Activated T-cell treated with anti-CD3 and anti-CD28 coated beads, Interleukin-2, amount 50 U/mL, for 48 hours (primary cell): ENCODE data around the gene RHEBL1.
A peak's percentile ranks its signal among the peaks of the same experiment; 100 is the strongest.
"Not testable (repeated sequence)": the region's sequence is repeated elsewhere in the genome, so short reads cannot be mapped to it uniquely, and the experiment has no call there.

ENCODE experiments used
- DNase-seq, 2 experiments: peaks; one replicate each; pipeline ENCODE4 v3.0.0-alpha.2; 2020

RHEBL1 gene

DNA sequence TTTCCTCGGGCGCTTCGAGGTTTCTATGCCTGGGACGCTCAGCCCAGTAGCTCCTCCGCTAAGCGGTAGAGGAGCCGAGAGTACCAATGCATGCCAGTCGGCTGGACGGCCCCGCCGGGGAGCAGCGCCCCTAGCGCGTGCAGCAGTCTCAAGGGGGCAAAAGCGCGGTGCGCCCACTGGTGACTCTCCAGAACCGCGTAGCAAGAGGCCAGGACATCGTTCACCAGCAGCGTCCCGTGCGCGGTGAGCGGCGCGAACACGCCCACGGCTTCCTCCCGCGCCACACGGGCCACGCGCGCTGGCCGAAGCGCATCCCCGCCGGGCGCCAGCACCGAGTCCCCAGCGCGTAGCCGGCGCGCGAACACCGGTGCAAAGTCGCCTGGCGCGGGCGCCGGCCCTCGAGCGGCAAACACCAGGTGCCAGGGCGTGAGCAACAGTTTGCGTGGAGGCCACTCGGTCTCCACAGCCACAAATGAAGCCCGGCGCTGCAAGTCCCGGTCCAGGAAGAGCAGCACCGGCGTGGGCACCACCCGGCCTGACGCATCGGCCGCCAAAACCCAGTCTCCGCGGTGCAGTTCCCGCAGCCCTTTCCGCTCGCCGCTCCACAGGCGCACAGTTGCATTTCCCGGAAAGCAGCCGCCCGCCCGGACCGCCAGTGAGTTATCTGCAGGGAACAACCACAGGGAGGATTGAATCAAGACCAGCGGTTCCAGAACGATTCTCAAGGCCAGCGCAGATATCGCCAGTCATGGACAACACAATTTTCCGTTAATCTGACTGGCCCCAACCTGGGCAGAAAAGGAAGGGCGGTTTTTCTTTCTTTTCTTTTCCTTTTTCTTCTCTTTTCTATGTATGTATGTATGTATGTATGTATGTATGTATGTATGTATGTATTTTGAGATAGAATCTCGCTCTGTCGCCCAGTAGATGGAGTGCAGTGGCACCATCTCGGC, 20.3 kb upstream of the RHEBL1 start:
- peak; percentile 61 to 64 for DNase-seq

GRCh38 chr12:49088932-49089330, 19.2 kb upstream of the RHEBL1 start:
- DNase-seq: no peak

DNA sequence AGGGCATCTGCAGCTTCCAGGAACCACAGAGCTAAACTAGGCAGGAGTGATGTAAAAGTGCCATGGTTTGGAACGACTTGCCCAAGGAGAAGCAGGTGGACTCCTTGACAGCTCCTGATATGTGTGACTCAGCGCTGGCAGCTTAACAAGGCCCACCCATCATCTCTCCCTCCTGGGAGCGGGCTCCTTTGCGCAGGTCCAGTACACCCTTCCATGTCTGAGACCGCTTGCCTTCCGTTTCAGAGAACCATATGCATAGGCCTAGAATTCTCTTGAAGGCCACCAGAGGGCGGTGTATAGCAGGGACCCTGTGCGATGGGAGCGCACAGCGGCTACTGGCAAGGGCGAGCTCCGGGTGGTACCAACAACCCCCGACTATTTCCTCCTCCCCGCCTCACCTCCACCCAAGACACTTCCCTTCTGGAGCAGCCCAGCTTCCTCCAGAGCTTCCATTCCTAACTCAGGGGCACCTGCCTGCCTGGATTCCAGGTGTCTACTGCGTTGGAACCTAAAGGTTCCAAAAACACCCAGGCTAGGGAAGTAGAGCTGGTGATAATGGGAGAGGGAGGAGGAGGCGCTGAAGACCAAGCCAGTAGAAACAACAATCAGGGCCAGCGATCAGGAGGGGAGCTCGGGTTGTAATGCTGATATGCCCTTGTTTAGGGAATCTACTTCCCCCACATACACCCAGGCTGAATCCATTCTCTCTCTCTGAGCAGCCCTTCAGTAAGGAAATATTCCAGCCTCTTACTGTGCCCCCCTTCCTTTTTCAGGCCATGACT, 18.6 kb upstream of the RHEBL1 start:
- DNase-seq: peak; percentile 75 to 80

GRCh38 chr12:49086116-49086515, 16.3 kb upstream of the RHEBL1 start:
- no peak for DNase-seq

DNA sequence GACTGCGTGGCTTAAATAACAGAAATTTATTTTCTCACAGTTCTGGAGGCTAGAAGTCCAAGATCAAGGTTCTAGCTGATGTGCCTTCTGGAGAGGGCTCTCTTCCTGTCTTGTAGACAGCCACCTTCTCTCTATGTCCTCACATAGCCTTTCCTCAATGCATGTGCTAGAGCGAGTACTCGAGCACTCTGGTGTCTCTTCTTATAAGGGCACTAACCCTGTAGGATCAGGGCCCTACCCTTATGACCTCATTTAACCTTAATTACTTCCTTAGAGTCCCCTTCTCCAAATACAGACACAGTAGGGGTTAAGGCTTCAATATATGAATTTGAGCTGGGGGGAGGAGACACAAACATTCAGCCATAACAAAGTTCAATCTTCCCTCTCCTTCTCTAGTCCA, 14.7 kb upstream of the RHEBL1 start:
- no peak for DNase-seq

- DNase-seq: no peak
Observed at GRCh38 chr12:49079793-49080192, 10.0 kb upstream of the RHEBL1 start.

DNA sequence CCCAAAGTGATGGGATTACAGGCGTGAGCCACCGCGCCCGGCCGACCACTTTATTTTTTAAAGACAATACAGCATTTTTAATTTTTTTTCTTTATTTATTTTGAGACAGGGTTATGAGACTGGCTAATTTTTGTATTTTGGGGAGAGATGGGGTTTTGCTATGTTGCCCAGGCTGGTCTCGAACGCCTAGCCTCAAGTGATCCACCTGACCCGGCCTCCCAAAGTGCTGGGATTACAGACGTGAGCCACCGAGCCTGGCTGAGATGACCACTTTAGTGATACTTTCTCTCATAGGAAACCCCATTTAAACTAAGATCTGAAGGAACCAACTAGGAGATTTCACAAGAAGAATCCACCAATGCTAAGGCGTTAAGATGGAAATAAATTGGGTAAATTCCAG, 1.2 kb upstream of the RHEBL1 start:
- no peak for DNase-seq

- no peak for DNase-seq
Observed at GRCh38 chr12:49068879-49069506, 786 bp downstream of the RHEBL1 start.

DNA sequence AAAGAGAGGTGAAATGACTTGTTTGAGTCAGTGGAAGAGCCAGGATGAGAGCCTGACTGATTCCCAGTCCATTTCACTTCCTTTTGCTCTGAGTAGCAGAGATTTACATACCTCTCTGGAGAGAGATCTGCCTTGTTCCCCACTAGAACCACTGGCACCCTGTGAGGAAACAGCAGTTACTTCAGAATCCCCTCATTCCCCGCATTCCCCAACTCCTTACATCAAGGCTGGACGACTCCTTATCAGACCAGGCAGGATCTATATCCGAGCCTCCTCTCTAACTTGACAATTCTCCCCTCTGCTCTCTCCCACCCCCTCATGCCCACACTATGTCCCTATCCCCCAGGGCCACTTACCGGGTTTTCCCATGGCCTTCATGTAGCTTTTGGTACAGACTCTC, 3.7 kb downstream of the RHEBL1 start:
- no peak for DNase-seq

DNA sequence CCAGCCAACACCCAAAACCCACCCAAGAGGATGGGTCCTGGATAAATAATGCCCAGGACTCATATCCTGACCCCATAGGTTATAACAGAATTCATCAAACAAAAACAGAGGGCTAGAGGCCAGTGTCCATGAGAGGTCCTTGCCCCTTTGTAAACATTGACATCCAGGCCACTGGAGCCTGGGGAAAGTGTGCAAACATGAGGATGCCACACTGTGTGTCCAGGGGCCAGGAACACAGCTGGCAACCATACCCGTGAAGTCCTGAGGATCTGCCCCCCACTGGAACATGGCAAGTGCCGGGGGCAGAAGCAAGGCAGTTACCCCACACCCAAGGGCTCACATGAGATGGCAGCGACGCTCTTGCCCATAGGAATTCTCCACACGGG, 5.0 kb downstream of the RHEBL1 start:
- DNase-seq: no peak

DNA sequence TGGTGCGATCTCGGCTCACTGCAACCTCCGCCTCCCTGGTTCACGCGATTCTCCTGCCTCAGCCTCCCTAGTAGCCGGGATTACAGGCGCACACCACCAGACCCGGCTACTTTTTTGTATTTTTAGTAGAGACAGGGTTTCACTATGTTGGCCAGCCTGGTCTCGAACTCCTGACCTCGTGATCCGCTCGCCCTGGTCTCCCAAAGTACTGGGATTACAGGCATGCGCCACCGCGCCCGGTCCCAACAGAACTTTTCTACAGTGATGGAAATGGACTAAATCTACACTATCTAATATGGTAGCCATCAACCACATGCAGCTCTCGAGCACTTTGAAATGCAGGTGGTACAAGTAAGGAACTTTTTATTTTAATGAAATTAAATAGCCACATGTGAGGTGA, 7.9 kb downstream of the RHEBL1 start:
- not testable (repeated sequence) for DNase-seq

- no peak for DNase-seq
Observed at GRCh38 chr12:49061157-49061650, 8.6 kb downstream of the RHEBL1 start.

GRCh38 chr12:49060237-49061156, 9.3 kb downstream of the RHEBL1 start, which contains the start of gene KMT2D:
TSS of gene KMT2D (minus strand) at chr12:49060794. CDS start at chr12:49055324, 5,470 bp downstream.
- peak; percentile 92 to 93 for DNase-seq

DNA sequence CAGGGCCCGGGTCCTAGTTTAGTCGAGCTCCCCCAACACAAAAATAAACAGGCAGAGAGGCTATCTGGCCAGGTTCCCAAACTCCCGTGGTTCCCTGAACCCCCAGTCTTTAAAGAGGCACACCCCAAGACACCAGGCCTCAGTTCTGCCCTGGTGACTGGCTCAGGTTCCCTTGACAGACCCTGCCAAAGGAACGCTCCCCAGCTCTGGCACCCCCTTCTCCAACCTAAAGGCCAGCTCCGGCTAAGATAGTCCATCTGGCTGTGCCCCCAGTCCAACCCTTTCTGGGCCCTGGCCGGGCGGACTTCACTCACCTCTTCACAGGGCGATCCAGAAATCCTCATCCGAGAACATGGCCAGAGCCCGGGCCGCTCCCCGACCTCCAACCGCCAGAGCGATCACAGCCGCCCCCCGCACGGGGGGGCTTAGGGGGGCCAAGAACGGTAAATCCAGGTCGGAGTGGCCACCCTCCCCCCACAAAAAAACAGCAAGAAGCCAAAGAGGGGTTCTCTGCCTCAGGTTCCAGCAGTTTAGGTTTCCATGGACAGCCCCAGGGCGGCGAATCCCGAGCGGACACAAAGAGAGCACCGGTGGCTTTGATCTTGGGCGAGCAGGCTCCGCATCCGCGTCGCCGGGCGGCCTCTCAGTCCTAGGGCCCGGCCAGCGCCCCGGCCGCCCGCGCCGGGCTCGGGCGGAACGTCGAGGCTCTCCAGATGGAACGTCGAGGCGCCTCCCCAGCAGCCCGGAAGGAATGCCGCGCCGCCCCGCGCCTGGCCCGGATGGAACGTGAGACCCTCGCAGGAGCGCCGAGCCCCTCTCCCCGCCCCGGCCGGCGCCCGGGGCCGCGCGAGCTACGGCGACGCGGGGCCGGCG, 10.2 kb downstream of the RHEBL1 start:
- peak; percentile 39 to 56 for DNase-seq

DNA sequence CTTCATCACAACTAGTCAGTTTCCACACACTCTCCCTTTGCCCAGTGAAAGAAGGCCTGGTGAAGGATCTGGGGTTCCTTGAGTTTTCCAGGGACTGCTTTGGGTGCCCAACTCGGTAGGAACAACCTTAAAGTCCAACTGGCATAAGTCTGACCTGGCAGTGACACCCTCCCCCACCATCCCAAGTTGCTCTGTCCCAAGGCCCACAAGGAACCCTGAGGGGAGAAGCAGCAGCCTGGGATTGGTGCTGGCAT, 10.8 kb downstream of the RHEBL1 start:
- peak in 1 of 2 experiments; percentile 27 for DNase-seq

DNA sequence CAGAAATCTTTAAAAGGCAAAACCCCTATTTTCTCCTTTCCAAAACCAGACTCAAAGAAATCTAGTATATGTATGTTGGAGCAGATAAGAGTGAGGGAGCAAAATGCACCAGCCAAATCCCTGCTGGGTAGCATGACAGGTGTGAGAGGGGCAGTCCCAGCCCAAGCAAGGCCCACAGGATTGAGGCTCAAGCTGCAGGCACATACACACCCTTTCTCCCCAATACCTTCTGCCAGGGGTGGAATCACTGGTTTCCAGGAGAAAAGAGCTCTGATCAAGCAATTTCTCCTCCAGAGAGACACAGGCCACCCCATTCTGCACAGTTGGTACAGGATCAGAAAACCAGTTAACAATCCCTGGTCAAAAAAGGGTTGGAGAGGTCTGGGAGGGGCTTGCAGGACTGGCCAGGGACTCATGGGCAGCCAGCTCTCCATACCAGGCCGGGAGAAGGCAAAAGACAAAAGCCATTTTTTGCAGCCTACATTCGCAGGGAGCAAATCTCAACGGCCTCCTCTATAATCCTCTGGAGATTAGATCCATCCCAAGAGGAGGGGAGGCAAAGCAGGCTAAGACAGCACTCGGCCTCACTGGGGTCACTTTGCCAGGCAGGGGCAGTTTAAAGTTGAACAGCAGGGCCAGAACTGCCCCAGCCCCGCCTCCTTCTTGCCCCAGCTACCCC, 11.3 kb downstream of the RHEBL1 start:
- DNase-seq: no peak

- DNase-seq: no peak
Observed at GRCh38 chr12:49057888-49058287, 11.9 kb downstream of the RHEBL1 start.

GRCh38 chr12:49055978-49056754, 13.6 kb downstream of the RHEBL1 start:
- DNase-seq: peak; percentile 51 to 59

GRCh38 chr12:49055092-49055491, 14.7 kb downstream of the RHEBL1 start:
- DNase-seq: no peak

DNA sequence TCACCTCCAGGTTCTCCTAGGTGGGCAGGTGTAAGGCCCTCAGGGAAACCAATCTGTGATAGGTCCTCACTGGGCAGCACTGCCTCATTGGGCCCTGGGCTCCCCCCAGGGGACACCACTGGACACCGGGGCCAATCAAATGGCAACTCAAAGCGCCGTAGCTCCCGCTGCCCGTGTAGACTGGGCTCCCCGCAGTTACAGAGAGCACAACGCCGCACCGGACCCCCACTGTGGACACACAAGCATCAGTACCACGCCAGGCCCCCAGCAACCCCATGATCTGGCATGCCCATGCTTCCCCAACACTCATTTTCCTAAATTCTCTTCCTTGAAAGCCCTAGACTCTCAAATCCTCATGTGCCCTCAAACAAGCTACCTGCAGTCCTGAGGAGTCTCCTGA, 15.3 kb downstream of the RHEBL1 start:
- DNase-seq: no peak
